Cardiac fibroblast (primary cell): Measurements from ENCODE around the gene CACNG5.

Source experiments
- DNase-seq, 2 donors: peaks; one replicate each; pipeline versions ENCODE4 v3.0.0 to v3.0.0-alpha.2; 2010; ENCODE audit warnings: low read depth in 2 of 2
- H3K4me3 ChIP-seq, 2 donors: replicated peaks in 1 of 2; 1 replicate in 1 of 2; 2 replicates in 1 of 2; pipeline ENCODE4 v1.5.1; 2011; ENCODE audit warnings: low read depth in 2 of 2, low read length in 2 of 2, mild to moderate bottlenecking in 2 of 2, moderate library complexity in 1 of 2
- TF ChIP-seq, protein P1 (sequence below): IDR thresholded peaks from one replicate; pipeline ENCODE4 v1.5.1; 2011; ENCODE audit warnings: low read depth, mild to moderate bottlenecking, low read length, inconsistent platforms

The CACNG5 gene, protein sequence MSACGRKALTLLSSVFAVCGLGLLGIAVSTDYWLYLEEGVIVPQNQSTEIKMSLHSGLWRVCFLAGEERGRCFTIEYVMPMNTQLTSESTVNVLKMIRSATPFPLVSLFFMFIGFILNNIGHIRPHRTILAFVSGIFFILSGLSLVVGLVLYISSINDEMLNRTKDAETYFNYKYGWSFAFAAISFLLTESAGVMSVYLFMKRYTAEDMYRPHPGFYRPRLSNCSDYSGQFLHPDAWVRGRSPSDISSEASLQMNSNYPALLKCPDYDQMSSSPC

DNA sequence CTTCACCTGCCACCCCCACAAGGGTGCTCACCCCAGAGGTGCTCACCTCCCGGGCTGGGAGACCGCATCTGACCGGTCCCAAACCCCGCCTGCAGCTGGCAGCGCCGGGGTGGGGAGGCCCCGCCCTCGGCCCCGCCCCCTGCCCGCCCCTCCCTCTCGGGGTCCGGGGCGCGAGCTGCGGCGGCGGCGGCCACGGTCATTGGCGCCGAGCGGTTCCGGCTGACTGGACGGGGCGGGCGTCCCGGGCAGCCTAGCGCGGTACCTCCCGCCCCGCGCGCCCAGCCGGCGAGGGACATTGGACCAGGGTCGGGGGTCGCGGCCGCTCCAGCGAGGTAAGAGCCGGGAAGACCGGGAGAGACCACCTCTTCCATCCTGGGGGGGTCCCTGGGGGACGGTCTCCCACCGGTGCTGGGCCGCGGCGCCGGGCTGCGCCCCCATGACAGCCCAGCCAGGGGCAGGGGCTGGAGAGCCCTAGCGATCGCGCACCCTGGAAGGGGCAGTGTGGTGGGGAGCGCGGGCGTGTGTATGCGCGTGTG lies at the start of gene CACNG5:
CACNG5 (plus strand) TSS at position 199 of the 536 bp plus-strand sequence. CDS start 42,216 bp downstream, outside the sequence.
- no peak within 1 kb of the TSS for H3K4me3 ChIP-seq
- no peak for DNase-seq
- TF ChIP-seq, protein P1, sequence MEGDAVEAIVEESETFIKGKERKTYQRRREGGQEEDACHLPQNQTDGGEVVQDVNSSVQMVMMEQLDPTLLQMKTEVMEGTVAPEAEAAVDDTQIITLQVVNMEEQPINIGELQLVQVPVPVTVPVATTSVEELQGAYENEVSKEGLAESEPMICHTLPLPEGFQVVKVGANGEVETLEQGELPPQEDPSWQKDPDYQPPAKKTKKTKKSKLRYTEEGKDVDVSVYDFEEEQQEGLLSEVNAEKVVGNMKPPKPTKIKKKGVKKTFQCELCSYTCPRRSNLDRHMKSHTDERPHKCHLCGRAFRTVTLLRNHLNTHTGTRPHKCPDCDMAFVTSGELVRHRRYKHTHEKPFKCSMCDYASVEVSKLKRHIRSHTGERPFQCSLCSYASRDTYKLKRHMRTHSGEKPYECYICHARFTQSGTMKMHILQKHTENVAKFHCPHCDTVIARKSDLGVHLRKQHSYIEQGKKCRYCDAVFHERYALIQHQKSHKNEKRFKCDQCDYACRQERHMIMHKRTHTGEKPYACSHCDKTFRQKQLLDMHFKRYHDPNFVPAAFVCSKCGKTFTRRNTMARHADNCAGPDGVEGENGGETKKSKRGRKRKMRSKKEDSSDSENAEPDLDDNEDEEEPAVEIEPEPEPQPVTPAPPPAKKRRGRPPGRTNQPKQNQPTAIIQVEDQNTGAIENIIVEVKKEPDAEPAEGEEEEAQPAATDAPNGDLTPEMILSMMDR = no peak

DNA sequence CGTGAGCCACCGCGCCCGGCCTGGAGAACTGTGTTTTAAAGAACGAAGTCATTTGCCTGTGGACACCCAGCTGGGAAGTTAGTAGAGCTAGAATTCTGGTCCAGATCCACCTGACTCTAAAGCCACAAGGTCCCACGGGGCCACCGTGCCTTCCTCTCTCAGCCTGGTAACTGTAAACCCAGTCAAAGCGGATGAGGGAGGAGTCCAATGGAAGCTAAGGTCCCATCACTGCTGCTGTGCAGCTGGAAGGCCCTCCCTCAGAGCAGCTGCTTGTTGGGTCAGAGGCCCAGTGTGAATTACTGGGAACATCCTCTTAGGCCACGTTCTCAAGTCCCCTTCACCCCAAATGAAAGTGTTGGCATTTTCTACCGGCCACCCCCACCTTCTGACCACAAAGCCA lies 48.8 kb upstream of the CACNG5 start:
- DNase-seq = no peak
- no peak overlapping the region for H3K4me3 ChIP-seq
- TF ChIP-seq, protein P1 = no peak

DNA sequence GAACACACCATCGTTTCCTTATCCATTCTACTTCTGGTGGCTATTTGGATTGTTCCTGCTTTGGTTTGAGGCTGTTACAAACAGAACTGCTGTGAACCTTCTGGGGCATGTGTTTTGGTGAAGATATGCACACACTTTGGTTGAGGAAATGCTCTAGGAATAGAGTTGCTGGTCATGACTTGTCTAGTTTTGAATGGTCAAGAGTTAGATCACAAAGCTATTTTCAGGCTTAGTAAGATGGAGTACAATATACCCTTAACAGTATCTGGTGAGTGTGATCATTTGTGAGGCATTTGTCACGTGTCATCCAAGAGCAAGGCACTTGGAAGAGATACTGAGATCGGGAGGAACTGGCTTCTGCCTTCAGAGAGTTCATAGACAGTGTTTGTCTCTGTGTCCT lies 47.0 kb upstream of the CACNG5 start:
- DNase-seq = no peak
- TF ChIP-seq, protein P1 = no peak
- H3K4me3 ChIP-seq = no peak overlapping the region

DNA sequence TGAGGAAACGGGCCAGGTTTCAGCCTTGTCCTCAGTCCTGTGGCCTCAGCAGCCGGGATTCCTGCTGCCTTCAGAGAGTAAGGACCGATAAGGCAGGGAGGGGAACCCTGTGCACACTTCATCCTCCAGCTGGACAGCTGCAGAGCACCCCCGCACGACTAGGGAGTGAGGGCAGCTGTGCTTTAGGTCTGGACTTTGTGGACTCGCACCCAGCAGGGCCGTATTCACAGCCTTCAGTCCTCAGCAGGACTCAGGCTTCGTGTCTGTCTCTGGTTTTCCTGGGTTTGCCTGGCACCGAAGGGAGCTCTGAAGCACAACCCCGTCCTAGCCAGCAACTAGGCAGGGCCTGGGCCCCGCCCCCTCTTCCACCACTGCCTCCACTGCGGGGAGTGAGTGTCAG lies 45.8 kb upstream of the CACNG5 start:
- DNase-seq = no peak
- TF ChIP-seq, protein P1 = no peak
- no peak overlapping the region for H3K4me3 ChIP-seq

DNA sequence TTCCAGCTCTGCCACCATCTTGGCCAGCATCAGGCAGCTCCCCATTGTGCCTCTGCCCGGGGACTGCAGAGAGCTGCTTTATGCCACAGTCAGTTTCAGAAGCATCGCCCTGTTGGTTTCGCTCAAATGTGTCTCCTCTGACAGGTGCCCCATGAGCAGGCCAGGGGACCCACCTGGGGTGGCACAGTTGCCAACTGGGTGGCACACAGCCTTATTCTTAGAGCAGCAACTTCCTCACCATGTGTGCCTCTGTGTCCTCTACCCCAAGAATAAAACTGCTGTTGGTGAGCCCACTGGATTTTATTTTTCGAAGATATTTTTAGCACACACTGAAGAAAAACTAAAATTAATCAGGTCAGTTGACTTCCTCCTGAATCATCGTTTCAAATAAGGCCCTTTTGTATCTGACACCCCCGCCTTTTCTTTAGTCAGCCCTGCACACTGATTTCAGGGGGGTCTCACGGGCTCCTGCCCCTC lies 44.9 kb upstream of the CACNG5 start:
- no peak for DNase-seq
- no peak overlapping the region for H3K4me3 ChIP-seq
- TF ChIP-seq, protein P1 = no peak

DNA sequence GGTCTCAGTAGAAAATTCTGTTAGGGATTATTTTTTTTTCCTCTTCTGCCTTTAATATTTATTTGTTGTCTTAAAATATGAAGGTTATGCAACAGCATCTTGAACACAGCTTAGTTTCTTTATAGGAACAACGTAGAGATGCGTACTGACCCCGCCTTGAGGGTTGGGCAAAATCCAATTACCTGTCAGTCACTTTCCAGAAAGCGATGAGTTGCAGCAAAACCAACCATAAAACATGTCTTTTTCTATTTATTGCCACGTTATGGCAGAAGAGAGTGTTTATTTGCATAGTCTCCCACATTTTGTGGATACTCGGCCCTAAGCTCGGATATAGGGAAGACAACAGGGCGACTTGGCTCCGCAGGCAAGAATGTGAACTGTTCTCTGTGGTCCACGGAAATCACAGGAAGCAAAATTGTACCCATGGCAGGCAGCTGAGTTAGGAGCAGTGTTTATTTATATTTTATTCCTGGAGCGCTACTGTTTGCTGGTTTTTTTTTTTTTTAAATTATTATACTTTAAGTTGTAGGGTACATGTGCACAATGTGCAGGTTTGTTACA lies 44.3 kb upstream of the CACNG5 start:
- no peak for DNase-seq
- TF ChIP-seq, protein P1 = no peak
- H3K4me3 ChIP-seq = no peak overlapping the region
